Keratinocyte (primary cell): ENCODE measurements around the gene FGGY. TPM values are rescaled to one million over a fixed set of nuclear protein-coding genes. Genes with fewer than 3 reads are reported as not detected.
"Not testable (repeated sequence)": the region's sequence is repeated elsewhere in the genome, so short reads cannot be mapped to it uniquely, and the experiment has no call there.

Experiments
- DNase-seq: peaks from one replicate; pipeline ENCODE4 v3.0.0-alpha.2; 2011; ENCODE audit warnings: low read depth, missing footprints, low spot score
- FAIRE-seq: peaks from 2 replicates; lab custom pipeline; 2011; peaks lifted over from hg19 to GRCh38; lab: Jason Lieb, UNC
- H2AFZ ChIP-seq: 2 replicates; pipeline ENCODE4 v1.6.0; 2012; ENCODE audit warnings: low read length, control low read depth, inconsistent platforms; ENCODE audit not compliant: control insufficient read depth
- H3K27ac ChIP-seq: 2 replicates; pipeline ENCODE4 v1.5.1; 2011; ENCODE audit warnings: low read length; ENCODE audit not compliant: control insufficient read depth, insufficient read depth
- H3K27me3 ChIP-seq: 3 replicates; pipeline ENCODE4 v1.6.0; 2011; ENCODE audit warnings: low read length; ENCODE audit not compliant: control insufficient read depth, insufficient read depth; ENCODE audit errors: extremely low read depth
- H3K36me3 ChIP-seq, 2 experiments: 2 replicates in 1 of 2; 3 replicates in 1 of 2; pipeline ENCODE4 v1.5.1; 2011; ENCODE audit warnings: low read length in 2 of 2, mild to moderate bottlenecking in 1 of 2; ENCODE audit not compliant: control insufficient read depth in 2 of 2, insufficient read depth in 2 of 2; ENCODE audit errors: extremely low read depth in 1 of 2
- H3K4me1 ChIP-seq: 3 replicates; pipeline ENCODE4 v1.5.1; 2011; ENCODE audit warnings: low read length; ENCODE audit not compliant: control insufficient read depth, insufficient read depth; ENCODE audit errors: extremely low read depth
- H3K4me2 ChIP-seq: 3 replicates; pipeline ENCODE4 v1.6.0; 2011; ENCODE audit warnings: low read depth, low read length; ENCODE audit not compliant: control insufficient read depth, insufficient read depth; ENCODE audit errors: extremely low read depth
- H3K4me3 ChIP-seq, 3 experiments: fragments of 200-600 bp in 1 of 3; sonication (generic) in 1 of 3; 2 replicates in 2 of 3; 3 replicates in 1 of 3; pipeline ENCODE4 v1.5.1; 2011 to 2016; ENCODE audit warnings: low read length in 3 of 3, mild to moderate bottlenecking in 3 of 3, control low read depth in 2 of 3, inconsistent platforms in 1 of 3, low read depth in 1 of 3, mixed read lengths in 1 of 3, mixed run types in 1 of 3, moderate library complexity in 1 of 3; ENCODE audit not compliant: control insufficient read depth in 2 of 3, insufficient read depth in 2 of 3; ENCODE audit errors: extremely low read depth in 1 of 3
- H3K79me2 ChIP-seq: 2 replicates; pipeline ENCODE4 v1.6.0; 2012; ENCODE audit warnings: low read length; ENCODE audit not compliant: control insufficient read depth, insufficient read depth
- H3K9ac ChIP-seq: 3 replicates; pipeline ENCODE4 v1.6.0; 2011; ENCODE audit warnings: low read length; ENCODE audit not compliant: control insufficient read depth, insufficient read depth; ENCODE audit errors: extremely low read depth
- H3K9me1 ChIP-seq: 3 replicates; pipeline ENCODE4 v1.6.0; 2011; ENCODE audit warnings: low read length; ENCODE audit not compliant: control insufficient read depth, insufficient read depth; ENCODE audit errors: extremely low read depth
- H3K9me3 ChIP-seq: 2 replicates; pipeline ENCODE4 v1.5.1; 2012; ENCODE audit warnings: low read depth, low read length; ENCODE audit not compliant: control insufficient read depth
- H4K20me1 ChIP-seq: 3 replicates; pipeline ENCODE4 v1.6.0; 2011; ENCODE audit warnings: low read length; ENCODE audit not compliant: control insufficient read depth, insufficient read depth; ENCODE audit errors: extremely low read depth
- EZH2 ChIP-seq: IDR thresholded peaks from one replicate; pipeline ENCODE4 v1.6.1; 2012; ENCODE audit warnings: inconsistent platforms, mild to moderate bottlenecking, low read length, moderate library complexity
- dilution Hi-C: fragments of 300-500 bp; cut with MboI; formaldehyde crosslinking; loops from one replicate; pipeline ENCODE4 v1.7.0; 2020; ENCODE audit warnings: low sequenced_read_pairs; ENCODE audit not compliant: extremely low pct_ligation_motif_present
- polyA plus RNA-seq, 5 experiments: library from polyadenylated mRNA; depleted of rRNA in 3 of 5; stranded (reverse) in 3 of 5; stranded (forward) in 1 of 5; unstranded in 1 of 5; fragments of >200 nt; gene quantifications; 1 replicate in 1 of 5; 2 replicates in 3 of 5; 3 replicates in 1 of 5; pipeline versions ENCODE4 v1.2.1 to v1.2.3, GENCODE V29; 2011 to 2012; ENCODE audit warnings: missing spikeins in 2 of 5, low read depth in 1 of 5, low replicate concordance in 1 of 5
- TF ChIP-seq, protein P1 (sequence below), 3 experiments: IDR thresholded peaks in 1 of 3; conservative IDR thresholded peaks in 1 of 3; optimal IDR thresholded peaks in 1 of 3; 2 replicates in 2 of 3; 3 replicates in 1 of 3; pipeline versions ENCODE3 to v1.5.1; 2011; ENCODE audit warnings: low read length in 3 of 3, mild to moderate bottlenecking in 3 of 3, moderate library complexity in 2 of 3, control low read depth in 1 of 3, inconsistent platforms in 1 of 3; ENCODE audit not compliant: insufficient read depth in 2 of 3; ENCODE audit errors: extremely low read depth in 1 of 3

Gene FGGY
- polyA plus RNA-seq, 1 donor (not counting 4 experiments of a cell fraction or from before 2014, with no cell fraction given) = 16.6 TPM

DNA sequence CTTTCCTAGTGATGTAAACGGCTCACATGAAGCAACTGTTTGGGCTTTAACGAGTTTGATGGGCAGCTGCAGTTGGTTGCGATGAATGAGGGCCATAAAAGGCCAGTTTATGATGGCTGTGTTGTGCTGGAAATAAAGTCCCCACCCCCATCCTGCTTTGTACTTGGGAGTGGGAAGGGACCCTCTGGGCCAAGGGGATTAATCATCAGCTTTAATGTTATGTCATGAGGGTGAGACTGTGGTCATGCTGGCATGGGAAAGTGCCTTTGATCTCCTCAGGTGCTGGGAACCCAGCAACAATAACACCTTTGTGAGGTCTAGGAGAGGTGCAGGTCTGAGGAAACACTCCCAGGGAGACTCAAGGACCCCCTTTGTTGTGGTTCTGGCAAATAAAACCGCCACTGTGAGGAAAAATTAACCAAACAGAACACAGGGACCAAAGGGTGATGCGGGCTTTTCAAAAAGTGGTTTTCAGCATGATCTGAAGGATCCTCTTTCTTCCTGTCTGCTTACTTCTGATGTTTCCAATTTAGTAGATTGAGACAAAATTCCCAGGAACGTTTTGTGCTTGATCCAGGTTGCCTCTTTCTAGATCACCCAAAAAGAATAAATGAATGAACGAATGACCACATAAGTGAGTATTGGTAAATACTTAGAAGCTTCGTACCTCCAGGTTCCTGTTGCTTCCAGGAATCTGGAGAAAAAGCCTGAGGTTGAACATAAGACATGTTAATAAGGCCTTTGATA lies 260.1 kb downstream of the FGGY start:
- Histone ChIP-seq H3K36me3 (no peaks in the 10 kb centered on the region), H3K9ac (no peak overlapping the region), H3K27me3 (no peaks in the 10 kb centered on the region), H3K9me3 (peaks cover 3% of the 10 kb centered on the region), H3K4me1 (no peaks in the 10 kb centered on the region), H3K4me2 (no peak overlapping the region), H3K4me3 (no peak overlapping the region), H3K9me1 (no peaks in the 10 kb centered on the region), H3K27ac (no peak overlapping the region), H2AFZ (no peak overlapping the region), H4K20me1 (no peaks in the 10 kb centered on the region), H3K79me2 (no peaks in the 10 kb centered on the region)
- FAIRE-seq (no peak), DNase-seq (no peak)
- dilution Hi-C loops = no loop called here
- no peak for TF ChIP-seq EZH2
- TF ChIP-seq, protein P1, sequence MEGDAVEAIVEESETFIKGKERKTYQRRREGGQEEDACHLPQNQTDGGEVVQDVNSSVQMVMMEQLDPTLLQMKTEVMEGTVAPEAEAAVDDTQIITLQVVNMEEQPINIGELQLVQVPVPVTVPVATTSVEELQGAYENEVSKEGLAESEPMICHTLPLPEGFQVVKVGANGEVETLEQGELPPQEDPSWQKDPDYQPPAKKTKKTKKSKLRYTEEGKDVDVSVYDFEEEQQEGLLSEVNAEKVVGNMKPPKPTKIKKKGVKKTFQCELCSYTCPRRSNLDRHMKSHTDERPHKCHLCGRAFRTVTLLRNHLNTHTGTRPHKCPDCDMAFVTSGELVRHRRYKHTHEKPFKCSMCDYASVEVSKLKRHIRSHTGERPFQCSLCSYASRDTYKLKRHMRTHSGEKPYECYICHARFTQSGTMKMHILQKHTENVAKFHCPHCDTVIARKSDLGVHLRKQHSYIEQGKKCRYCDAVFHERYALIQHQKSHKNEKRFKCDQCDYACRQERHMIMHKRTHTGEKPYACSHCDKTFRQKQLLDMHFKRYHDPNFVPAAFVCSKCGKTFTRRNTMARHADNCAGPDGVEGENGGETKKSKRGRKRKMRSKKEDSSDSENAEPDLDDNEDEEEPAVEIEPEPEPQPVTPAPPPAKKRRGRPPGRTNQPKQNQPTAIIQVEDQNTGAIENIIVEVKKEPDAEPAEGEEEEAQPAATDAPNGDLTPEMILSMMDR (optimal IDR thresholded peaks at IDR 0.05 in 1 of 3, IDR thresholded peaks at IDR 0.05 in 1 of 3, conservative IDR thresholded peaks at IDR 0.05 in 1 of 3; ENCODE audit: extremely low read depth in 1 of 3, insufficient read depth in 2 of 3, low read length in 3 of 3) = no peak

GRCh38 chr1:59557549-59557885 lies 260.6 kb downstream of the FGGY start:
- Histone ChIP-seq H3K4me1 (no peaks in the 10 kb centered on the region), H2AFZ (no peak overlapping the region), H4K20me1 (no peaks in the 10 kb centered on the region), H3K27ac (no peak overlapping the region), H3K36me3 (no peaks in the 10 kb centered on the region), H3K4me3 (no peak overlapping the region), H3K9ac (no peak overlapping the region), H3K9me3 (peaks cover 3% of the 10 kb centered on the region), H3K4me2 (no peak overlapping the region), H3K79me2 (no peaks in the 10 kb centered on the region), H3K9me1 (no peaks in the 10 kb centered on the region), H3K27me3 (no peaks in the 10 kb centered on the region)
- FAIRE-seq = no peak
- TF ChIP-seq, protein P1 (optimal IDR thresholded peaks at IDR 0.05 in 1 of 3, IDR thresholded peaks at IDR 0.05 in 1 of 3, conservative IDR thresholded peaks at IDR 0.05 in 1 of 3; ENCODE audit: extremely low read depth in 1 of 3, insufficient read depth in 2 of 3, low read length in 3 of 3) = no peak
- no peak for TF ChIP-seq EZH2
- DNase-seq = no peak
- dilution Hi-C loops = no loop called here

- H3K27me3 ChIP-seq, H3K79me2 ChIP-seq, H2AFZ ChIP-seq, H3K9ac ChIP-seq, H3K4me2 ChIP-seq, H3K9me1 ChIP-seq, FAIRE-seq, DNase-seq, H4K20me1 ChIP-seq, H3K4me1 ChIP-seq, H3K27ac ChIP-seq, H3K4me3 ChIP-seq, H3K36me3 ChIP-seq, dilution Hi-C loops, H3K9me3 ChIP-seq: not testable (repeated sequence)
These were observed 261.7 kb downstream of the FGGY start for GRCh38 chr1:59558580-59558979.
